GM21447 (cell line): ENCODE measurements around the gene TTLL5.
A peak's percentile ranks its signal among the peaks of the same experiment; 100 is the strongest.

ENCODE experiments used
- ATAC-seq: cut with Tn5 transposase; IDR thresholded peaks from one replicate; pipeline ENCODE4 v1.9.1; 2021; ENCODE audit not compliant: unreplicated experiment

TTLL5 gene

GRCh38 chr14:75857199-75857598, 196.2 kb downstream of the TTLL5 start:
- ATAC-seq = no peak

GRCh38 chr14:75858362-75858761, 197.3 kb downstream of the TTLL5 start:
- ATAC-seq = no peak

- no peak for ATAC-seq
These were observed 198.7 kb downstream of the TTLL5 start for GRCh38 chr14:75859746-75860145.

- no peak for ATAC-seq
These were observed 199.6 kb downstream of the TTLL5 start for GRCh38 chr14:75860561-75861160.

- no peak for ATAC-seq
These were observed 200.1 kb downstream of the TTLL5 start for GRCh38 chr14:75861161-75861621.

- no peak for ATAC-seq
These were observed 202.2 kb downstream of the TTLL5 start for GRCh38 chr14:75863221-75863620.

- ATAC-seq = no peak
These were observed 203.3 kb downstream of the TTLL5 start for GRCh38 chr14:75864352-75864751.

GRCh38 chr14:75865531-75865930, 204.5 kb downstream of the TTLL5 start:
- no peak for ATAC-seq

GRCh38 chr14:75866970-75867369, 205.9 kb downstream of the TTLL5 start:
- ATAC-seq = no peak

- ATAC-seq = no peak
These were observed 210.3 kb downstream of the TTLL5 start for GRCh38 chr14:75871181-75871880.

GRCh38 chr14:75875958-75876357, 214.9 kb downstream of the TTLL5 start:
- ATAC-seq = peak; percentile 99

- ATAC-seq = no peak
These were observed 215.5 kb downstream of the TTLL5 start for GRCh38 chr14:75876530-75876929.

- no peak for ATAC-seq
These were observed 216.2 kb downstream of the TTLL5 start for GRCh38 chr14:75877292-75877691.

- ATAC-seq = no peak
These were observed 216.8 kb downstream of the TTLL5 start for GRCh38 chr14:75877884-75878283.

- no peak for ATAC-seq
These were observed 218.0 kb downstream of the TTLL5 start for GRCh38 chr14:75879031-75879430.

- ATAC-seq = no peak
These were observed 219.5 kb downstream of the TTLL5 start for GRCh38 chr14:75880512-75880911.

- no peak for ATAC-seq
These were observed 220.9 kb downstream of the TTLL5 start for GRCh38 chr14:75881994-75882393.

- no peak for ATAC-seq
These were observed 223.2 kb downstream of the TTLL5 start for GRCh38 chr14:75884198-75884611.

- no peak for ATAC-seq
These were observed 224.8 kb downstream of the TTLL5 start for GRCh38 chr14:75885829-75886228.

- no peak for ATAC-seq
These were observed 225.7 kb downstream of the TTLL5 start for GRCh38 chr14:75886636-75887348.

- no peak for ATAC-seq
These were observed 227.9 kb downstream of the TTLL5 start for GRCh38 chr14:75888945-75889344.

- no peak for ATAC-seq
These were observed 235.3 kb downstream of the TTLL5 start for GRCh38 chr14:75896341-75896740.
